ENCODE measurements around the gene SPATA6L. TPM values are rescaled to one million over a fixed set of nuclear protein-coding genes. Genes with fewer than 3 reads are reported as not detected.

Gene SPATA6L
- total RNA-seq, 1 experiment from 2014 or later, result 1.8 TPM

- no peak for TF ChIP-seq ZNF281 (CRISPR knock-in tag; IDR thresholded peaks at IDR 0.05)
- no peak for TF ChIP-seq ZBTB21 (CRISPR knock-in tag; IDR thresholded peaks at IDR 0.05; ENCODE audit: borderline replicate concordance)
- TF ChIP-seq, protein P1, sequence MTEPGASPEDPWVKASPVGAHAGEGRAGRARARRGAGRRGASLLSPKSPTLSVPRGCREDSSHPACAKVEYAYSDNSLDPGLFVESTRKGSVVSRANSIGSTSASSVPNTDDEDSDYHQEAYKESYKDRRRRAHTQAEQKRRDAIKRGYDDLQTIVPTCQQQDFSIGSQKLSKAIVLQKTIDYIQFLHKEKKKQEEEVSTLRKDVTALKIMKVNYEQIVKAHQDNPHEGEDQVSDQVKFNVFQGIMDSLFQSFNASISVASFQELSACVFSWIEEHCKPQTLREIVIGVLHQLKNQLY (CRISPR knock-in tag; IDR thresholded peaks at IDR 0.05), result no peak
- TF ChIP-seq ZNF532 (CRISPR knock-in tag; IDR thresholded peaks at IDR 0.05; ENCODE audit: borderline replicate concordance), result no peak
- TF ChIP-seq CREM (CRISPR knock-in tag; IDR thresholded peaks at IDR 0.05), result no peak
- no peak for TF ChIP-seq E2F4 (CRISPR knock-in tag; IDR thresholded peaks at IDR 0.05; ENCODE audit: borderline replicate concordance, low read depth)
- TF ChIP-seq AR (CRISPR knock-in tag; IDR thresholded peaks at IDR 0.05), result no peak
- TF ChIP-seq ZNF232 (CRISPR knock-in tag; IDR thresholded peaks at IDR 0.05), result no peak
- no peak for TF ChIP-seq SOX15 (CRISPR knock-in tag; IDR thresholded peaks at IDR 0.05)
- TF ChIP-seq, protein P2, sequence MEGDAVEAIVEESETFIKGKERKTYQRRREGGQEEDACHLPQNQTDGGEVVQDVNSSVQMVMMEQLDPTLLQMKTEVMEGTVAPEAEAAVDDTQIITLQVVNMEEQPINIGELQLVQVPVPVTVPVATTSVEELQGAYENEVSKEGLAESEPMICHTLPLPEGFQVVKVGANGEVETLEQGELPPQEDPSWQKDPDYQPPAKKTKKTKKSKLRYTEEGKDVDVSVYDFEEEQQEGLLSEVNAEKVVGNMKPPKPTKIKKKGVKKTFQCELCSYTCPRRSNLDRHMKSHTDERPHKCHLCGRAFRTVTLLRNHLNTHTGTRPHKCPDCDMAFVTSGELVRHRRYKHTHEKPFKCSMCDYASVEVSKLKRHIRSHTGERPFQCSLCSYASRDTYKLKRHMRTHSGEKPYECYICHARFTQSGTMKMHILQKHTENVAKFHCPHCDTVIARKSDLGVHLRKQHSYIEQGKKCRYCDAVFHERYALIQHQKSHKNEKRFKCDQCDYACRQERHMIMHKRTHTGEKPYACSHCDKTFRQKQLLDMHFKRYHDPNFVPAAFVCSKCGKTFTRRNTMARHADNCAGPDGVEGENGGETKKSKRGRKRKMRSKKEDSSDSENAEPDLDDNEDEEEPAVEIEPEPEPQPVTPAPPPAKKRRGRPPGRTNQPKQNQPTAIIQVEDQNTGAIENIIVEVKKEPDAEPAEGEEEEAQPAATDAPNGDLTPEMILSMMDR (IDR thresholded peaks at IDR 0.05), result no peak
These were observed 23.9 kb upstream of the SPATA6L start (continued) for GRCh38 chr9:4690144-4690543.

DNA sequence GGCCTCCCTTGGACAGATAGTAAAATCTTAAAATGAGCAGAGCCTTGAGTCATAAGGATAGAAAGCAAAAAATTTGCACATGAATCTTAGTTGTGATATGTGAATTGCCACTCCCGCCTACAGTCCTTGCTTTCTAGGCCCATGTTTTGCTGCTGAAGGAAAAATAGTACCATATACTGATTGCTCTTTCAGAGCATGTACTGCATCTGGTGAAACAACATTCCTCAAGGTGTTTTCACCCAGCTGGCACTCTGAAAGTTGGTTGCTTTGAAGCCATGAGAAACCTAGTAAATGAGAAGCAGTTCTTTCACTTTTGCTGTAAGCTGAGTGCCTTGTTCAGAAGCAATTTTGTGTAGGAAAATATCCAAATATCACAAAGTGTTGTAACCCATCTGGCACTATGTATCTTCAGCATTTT, 23.4 kb upstream of the SPATA6L start:
- H3K9me3 Mint-ChIP-seq, result no peaks in the 10 kb centered on the region
- no peaks in the 10 kb centered on the region for H3K27me3 Mint-ChIP-seq (ENCODE audit: low read depth)
- no peak overlapping the region for H3K4me3 Mint-ChIP-seq
- TF ChIP-seq, protein P3, sequence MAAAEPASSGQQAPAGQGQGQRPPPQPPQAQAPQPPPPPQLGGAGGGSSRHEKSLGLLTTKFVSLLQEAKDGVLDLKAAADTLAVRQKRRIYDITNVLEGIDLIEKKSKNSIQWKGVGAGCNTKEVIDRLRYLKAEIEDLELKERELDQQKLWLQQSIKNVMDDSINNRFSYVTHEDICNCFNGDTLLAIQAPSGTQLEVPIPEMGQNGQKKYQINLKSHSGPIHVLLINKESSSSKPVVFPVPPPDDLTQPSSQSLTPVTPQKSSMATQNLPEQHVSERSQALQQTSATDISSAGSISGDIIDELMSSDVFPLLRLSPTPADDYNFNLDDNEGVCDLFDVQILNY (CRISPR knock-in tag; IDR thresholded peaks at IDR 0.05), result no peak
- TF ChIP-seq MXD4 (CRISPR knock-in tag; IDR thresholded peaks at IDR 0.05; ENCODE audit: borderline replicate concordance) (no peak), NFYB (CRISPR knock-in tag; conservative IDR thresholded peaks at IDR 0.05; ENCODE audit: low read depth) (no peak), E2F1 (CRISPR knock-in tag; IDR thresholded peaks at IDR 0.05) (no peak), ETV6 (CRISPR knock-in tag; IDR thresholded peaks at IDR 0.05) (no peak), FOXK1 (CRISPR knock-in tag; IDR thresholded peaks at IDR 0.05) (no peak)
- TF ChIP-seq, protein P4, sequence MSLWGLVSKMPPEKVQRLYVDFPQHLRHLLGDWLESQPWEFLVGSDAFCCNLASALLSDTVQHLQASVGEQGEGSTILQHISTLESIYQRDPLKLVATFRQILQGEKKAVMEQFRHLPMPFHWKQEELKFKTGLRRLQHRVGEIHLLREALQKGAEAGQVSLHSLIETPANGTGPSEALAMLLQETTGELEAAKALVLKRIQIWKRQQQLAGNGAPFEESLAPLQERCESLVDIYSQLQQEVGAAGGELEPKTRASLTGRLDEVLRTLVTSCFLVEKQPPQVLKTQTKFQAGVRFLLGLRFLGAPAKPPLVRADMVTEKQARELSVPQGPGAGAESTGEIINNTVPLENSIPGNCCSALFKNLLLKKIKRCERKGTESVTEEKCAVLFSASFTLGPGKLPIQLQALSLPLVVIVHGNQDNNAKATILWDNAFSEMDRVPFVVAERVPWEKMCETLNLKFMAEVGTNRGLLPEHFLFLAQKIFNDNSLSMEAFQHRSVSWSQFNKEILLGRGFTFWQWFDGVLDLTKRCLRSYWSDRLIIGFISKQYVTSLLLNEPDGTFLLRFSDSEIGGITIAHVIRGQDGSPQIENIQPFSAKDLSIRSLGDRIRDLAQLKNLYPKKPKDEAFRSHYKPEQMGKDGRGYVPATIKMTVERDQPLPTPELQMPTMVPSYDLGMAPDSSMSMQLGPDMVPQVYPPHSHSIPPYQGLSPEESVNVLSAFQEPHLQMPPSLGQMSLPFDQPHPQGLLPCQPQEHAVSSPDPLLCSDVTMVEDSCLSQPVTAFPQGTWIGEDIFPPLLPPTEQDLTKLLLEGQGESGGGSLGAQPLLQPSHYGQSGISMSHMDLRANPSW (CRISPR knock-in tag; conservative IDR thresholded peaks at IDR 0.05; ENCODE audit: low read depth), result no peak
- H3K36me3 Mint-ChIP-seq, result peaks cover 24% of the 10 kb centered on the region
- no peak for ATAC-seq
- ChIA-PET CTCF (no interaction called here), POLR2A (no interaction called here)
- peak overlapping the region; percentile 42; the same call in 1 of the 2 replicates for H3K27ac Mint-ChIP-seq
- no peak for DNase-seq (ENCODE audit: low spot score)
- no peaks in the 10 kb centered on the region for H3K4me1 Mint-ChIP-seq

All from WTC11 (cell line).